HG02885 (cell line): Measurements from ENCODE around the gene TM7SF3.

Source experiments
- ATAC-seq: cut with Tn5 transposase; IDR thresholded peaks from one replicate; pipeline ENCODE4 v1.9.1; 2021; ENCODE audit warnings: mild to moderate bottlenecking; ENCODE audit not compliant: unreplicated experiment, poor library complexity

The TM7SF3 gene

GRCh38 chr12:27015730-27016076 lies 1.5 kb upstream of the TM7SF3 start:
- ATAC-seq, result no peak

GRCh38 chr12:27014859-27015729 lies 910 bp upstream of the TM7SF3 start:
- ATAC-seq, result no peak

GRCh38 chr12:27013611-27014084 lies 536 bp downstream of the TM7SF3 start:
- ATAC-seq, result peak; percentile 25

- no peak for ATAC-seq
Measured at GRCh38 chr12:27012982-27013255, 1.3 kb downstream of the TM7SF3 start.

GRCh38 chr12:27012239-27012981 lies 1.8 kb downstream of the TM7SF3 start:
- no peak for ATAC-seq

GRCh38 chr12:27009881-27010301 lies 4.3 kb downstream of the TM7SF3 start:
- no peak for ATAC-seq

- no peak for ATAC-seq
Measured at GRCh38 chr12:27008081-27008480, 6.1 kb downstream of the TM7SF3 start.

- no peak for ATAC-seq
Measured at GRCh38 chr12:27006797-27007467, 7.3 kb downstream of the TM7SF3 start.

GRCh38 chr12:27005495-27005894 lies 8.7 kb downstream of the TM7SF3 start:
- ATAC-seq, result no peak

- no peak for ATAC-seq
Measured at GRCh38 chr12:27003421-27004381, 10.5 kb downstream of the TM7SF3 start.

- no peak for ATAC-seq
Measured at GRCh38 chr12:27002141-27002540, 12.0 kb downstream of the TM7SF3 start.

GRCh38 chr12:27001663-27002062 lies 12.5 kb downstream of the TM7SF3 start:
- no peak for ATAC-seq

GRCh38 chr12:27000961-27001360 lies 13.2 kb downstream of the TM7SF3 start:
- no peak for ATAC-seq

- no peak for ATAC-seq
Measured at GRCh38 chr12:26997003-26997402, 17.2 kb downstream of the TM7SF3 start.

GRCh38 chr12:26995706-26996105 lies 18.5 kb downstream of the TM7SF3 start:
- no peak for ATAC-seq

- no peak for ATAC-seq
Measured at GRCh38 chr12:26994109-26994508, 20.1 kb downstream of the TM7SF3 start.

- ATAC-seq, result no peak
Measured at GRCh38 chr12:26991826-26992225, 22.4 kb downstream of the TM7SF3 start.

- no peak for ATAC-seq
Measured at GRCh38 chr12:26989873-26990272, 24.3 kb downstream of the TM7SF3 start.

- ATAC-seq, result no peak
Measured at GRCh38 chr12:26988703-26989102, 25.5 kb downstream of the TM7SF3 start.
